Purkinje cell (primary cell): ENCODE measurements around the gene VEPH1. TPM values are rescaled to one million over a fixed set of nuclear protein-coding genes. Genes with fewer than 3 reads are reported as not detected.

Experiments used
- polyA plus RNA-seq: library from polyadenylated mRNA; unstranded; fragments of >200 nt; fragmentation: Nextera tagmentation; gene quantifications from 2 replicates; pipeline ENCODE4 v1.2.1, GENCODE V29; 2014

Gene VEPH1
- polyA plus RNA-seq, result 0.32 TPM in 1 of 2 replicates, not detected in the other

DNA sequence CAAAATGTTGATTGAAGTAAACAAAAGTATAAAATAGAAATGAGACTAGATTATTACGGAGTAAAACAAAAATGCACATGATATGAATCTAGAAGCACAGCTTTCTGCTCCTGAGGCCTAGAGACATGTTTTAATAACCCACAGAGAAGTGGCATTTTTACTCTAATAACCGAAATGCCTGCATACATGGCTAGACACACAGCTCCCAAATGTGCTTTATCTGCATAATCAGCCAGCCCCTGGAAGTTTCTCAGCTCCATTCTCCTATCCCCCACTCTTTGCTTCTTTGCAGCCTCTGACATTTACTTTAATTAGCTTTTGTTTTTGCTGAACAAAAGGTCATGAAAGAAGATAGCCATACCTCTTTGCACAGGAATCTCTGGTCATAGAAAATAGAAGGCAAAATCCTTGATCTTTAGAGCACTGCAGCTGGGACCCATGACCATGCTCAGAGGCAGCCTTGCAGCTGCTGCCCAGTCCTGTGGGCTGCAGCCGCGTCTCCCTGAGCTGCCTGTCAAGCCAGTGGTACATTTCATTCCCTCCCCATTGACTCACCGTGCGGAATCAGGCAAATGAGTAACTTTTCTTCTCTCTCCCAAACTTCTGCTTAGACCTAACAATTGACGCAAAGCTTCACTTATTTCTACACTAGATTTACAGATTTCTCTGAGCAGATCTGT, at the start of gene VEPH1:
VEPH1 (minus strand) TSS at position 501 of the 680 bp plus-strand sequence. CDS start 8,067 bp downstream, outside the sequence.

DNA sequence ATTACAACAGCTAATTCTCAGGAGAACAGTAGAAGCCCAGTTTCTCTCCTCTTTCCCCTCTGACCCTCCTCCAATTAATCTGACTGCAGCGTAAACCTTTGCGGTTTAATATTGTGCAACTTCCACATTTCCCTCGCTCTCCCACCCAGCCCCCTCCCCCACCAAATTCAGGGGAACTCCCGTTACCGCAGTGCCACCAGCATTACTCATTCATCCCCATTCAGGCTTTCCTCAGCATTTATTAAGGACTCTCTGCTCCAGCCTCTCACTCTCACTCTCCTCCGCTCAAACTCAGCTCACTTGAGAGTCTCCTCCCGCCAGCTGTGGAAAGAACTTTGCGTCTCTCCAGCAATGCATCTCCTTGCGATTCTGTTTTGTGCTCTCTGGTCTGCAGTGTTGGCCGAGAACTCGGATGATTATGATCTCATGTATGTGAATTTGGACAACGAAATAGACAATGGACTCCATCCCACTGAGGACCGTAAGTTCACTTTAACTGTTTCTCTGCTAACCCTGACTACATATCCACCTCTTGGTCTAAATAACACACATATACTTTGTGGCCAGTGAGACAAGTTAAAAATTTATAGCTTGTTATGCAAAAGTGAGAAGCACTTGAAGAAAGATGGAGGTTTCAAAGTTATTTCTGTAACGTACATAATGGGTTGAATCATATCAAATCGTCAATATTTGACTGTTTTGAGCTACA, 66.5 kb downstream of the VEPH1 start, which contains the start of gene PTX3:
PTX3 (plus strand) TSS at position 268 of the 709 bp plus-strand sequence; CDS start at position 352, 84 bp downstream.

Other genes with a start within 250 kb of the VEPH1 start
- 0.92 TPM in 1 of 2 replicates, not detected in the other for gene PTX3, start 66.6 kb downstream of the VEPH1 start, polyA plus RNA-seq